ENCODE results near the gene TTLL10.

Gene TTLL10

DNA sequence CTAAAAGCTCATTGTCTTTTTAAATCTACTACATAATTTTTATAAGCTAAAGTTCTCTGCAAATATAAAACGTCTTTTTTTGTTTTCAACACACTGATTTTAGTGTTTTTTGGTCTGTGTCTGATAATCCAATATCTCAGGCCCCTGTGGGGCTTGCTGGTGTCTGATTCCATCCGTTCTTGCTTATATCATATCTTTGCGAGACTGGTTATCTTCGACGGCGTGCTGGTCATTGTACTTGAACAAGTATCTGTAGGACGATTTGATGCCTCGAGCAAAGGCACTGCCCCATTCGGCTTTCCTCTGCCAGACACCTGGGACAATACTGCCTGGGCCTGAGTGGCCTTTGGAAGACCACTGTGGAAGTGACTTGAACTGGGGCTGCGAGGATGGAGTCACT is 18.4 kb upstream of the TTLL10 start:
- no peak overlapping the region for H3K27ac ChIP-seq (replicated peaks)
- DNase-seq (ENCODE audit: low read depth in 1 of 2, low spot score in 1 of 2), result no peak
- no peak overlapping the region for H3K4me3 ChIP-seq (replicated peaks; ENCODE audit: insufficient read depth, low read length)
- TF ChIP-seq, protein P1, sequence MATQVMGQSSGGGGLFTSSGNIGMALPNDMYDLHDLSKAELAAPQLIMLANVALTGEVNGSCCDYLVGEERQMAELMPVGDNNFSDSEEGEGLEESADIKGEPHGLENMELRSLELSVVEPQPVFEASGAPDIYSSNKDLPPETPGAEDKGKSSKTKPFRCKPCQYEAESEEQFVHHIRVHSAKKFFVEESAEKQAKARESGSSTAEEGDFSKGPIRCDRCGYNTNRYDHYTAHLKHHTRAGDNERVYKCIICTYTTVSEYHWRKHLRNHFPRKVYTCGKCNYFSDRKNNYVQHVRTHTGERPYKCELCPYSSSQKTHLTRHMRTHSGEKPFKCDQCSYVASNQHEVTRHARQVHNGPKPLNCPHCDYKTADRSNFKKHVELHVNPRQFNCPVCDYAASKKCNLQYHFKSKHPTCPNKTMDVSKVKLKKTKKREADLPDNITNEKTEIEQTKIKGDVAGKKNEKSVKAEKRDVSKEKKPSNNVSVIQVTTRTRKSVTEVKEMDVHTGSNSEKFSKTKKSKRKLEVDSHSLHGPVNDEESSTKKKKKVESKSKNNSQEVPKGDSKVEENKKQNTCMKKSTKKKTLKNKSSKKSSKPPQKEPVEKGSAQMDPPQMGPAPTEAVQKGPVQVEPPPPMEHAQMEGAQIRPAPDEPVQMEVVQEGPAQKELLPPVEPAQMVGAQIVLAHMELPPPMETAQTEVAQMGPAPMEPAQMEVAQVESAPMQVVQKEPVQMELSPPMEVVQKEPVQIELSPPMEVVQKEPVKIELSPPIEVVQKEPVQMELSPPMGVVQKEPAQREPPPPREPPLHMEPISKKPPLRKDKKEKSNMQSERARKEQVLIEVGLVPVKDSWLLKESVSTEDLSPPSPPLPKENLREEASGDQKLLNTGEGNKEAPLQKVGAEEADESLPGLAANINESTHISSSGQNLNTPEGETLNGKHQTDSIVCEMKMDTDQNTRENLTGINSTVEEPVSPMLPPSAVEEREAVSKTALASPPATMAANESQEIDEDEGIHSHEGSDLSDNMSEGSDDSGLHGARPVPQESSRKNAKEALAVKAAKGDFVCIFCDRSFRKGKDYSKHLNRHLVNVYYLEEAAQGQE (IDR thresholded peaks at IDR 0.05; ENCODE audit: insufficient replicate concordance, low read depth), result no peak
- TF ChIP-seq, protein P2, sequence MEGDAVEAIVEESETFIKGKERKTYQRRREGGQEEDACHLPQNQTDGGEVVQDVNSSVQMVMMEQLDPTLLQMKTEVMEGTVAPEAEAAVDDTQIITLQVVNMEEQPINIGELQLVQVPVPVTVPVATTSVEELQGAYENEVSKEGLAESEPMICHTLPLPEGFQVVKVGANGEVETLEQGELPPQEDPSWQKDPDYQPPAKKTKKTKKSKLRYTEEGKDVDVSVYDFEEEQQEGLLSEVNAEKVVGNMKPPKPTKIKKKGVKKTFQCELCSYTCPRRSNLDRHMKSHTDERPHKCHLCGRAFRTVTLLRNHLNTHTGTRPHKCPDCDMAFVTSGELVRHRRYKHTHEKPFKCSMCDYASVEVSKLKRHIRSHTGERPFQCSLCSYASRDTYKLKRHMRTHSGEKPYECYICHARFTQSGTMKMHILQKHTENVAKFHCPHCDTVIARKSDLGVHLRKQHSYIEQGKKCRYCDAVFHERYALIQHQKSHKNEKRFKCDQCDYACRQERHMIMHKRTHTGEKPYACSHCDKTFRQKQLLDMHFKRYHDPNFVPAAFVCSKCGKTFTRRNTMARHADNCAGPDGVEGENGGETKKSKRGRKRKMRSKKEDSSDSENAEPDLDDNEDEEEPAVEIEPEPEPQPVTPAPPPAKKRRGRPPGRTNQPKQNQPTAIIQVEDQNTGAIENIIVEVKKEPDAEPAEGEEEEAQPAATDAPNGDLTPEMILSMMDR (IDR thresholded peaks at IDR 0.05; ENCODE audit: insufficient read depth, low read length), result no peak
- TF ChIP-seq GABPA (IDR thresholded peaks at IDR 0.05; ENCODE audit: low read depth) (no peak), POLR2AphosphoS5 (IDR thresholded peaks at IDR 0.05; ENCODE audit: low read depth) (no peak), SPI1 (IDR thresholded peaks at IDR 0.05; ENCODE audit: borderline replicate concordance, low read depth) (no peak)
- H3K27me3 ChIP-seq (ENCODE audit: insufficient read depth, poor library complexity, severe bottlenecking), result no peaks in the 10 kb centered on the region

DNA sequence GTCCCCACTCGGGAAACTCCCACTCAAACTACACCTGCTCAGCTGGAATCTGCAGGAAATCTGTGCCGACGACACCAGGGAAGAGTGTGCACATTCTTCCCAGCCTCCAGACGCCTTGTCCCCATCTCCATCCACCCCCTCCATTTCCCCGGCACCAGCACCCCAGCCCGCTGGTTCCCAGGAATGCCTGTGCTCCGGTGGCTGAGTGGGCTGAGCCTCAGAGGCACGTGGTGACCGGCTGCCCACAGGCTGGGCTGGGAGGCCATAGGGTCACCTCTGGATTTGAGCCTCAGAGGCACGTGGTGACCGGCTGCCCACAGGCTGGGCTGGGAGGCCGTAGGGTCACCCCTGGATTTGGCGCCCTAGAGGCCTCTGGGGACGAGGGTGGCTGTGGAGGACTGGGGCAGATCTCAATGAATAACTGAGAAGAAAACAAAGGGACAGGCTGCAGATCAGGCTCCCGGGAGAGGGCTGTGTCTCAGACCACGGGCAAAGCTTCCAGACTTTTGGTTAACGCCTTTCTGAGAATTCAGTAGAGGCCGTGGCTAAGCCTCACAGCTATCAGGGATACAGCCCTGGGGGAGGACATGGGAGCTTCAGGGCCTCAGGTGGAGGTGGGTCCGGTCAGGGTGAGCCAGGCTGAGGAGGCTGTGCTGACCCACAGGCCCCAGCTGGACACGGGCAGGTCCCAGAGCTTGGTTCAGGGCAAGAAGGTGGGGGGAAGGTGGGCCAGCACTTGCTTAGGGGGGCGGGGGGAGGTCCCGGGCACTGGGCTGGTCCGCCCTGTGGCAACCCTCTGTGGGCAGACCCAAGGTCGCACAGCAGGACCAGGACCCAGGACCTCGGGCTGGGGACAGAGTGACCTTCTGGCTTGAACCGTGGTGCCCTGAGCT is 17.3 kb upstream of the TTLL10 start:
- H3K4me3 ChIP-seq (replicated peaks; ENCODE audit: insufficient read depth, low read length), result no peak overlapping the region
- TF ChIP-seq, protein P1 (IDR thresholded peaks at IDR 0.05; ENCODE audit: insufficient replicate concordance, low read depth), result no peak
- TF ChIP-seq POLR2AphosphoS5 (IDR thresholded peaks at IDR 0.05; ENCODE audit: low read depth), result no peak
- H3K27ac ChIP-seq (replicated peaks), result no peak overlapping the region
- no peaks in the 10 kb centered on the region for H3K27me3 ChIP-seq (ENCODE audit: insufficient read depth, poor library complexity, severe bottlenecking)
- DNase-seq (ENCODE audit: low read depth in 1 of 2, low spot score in 1 of 2), result no peak

DNA sequence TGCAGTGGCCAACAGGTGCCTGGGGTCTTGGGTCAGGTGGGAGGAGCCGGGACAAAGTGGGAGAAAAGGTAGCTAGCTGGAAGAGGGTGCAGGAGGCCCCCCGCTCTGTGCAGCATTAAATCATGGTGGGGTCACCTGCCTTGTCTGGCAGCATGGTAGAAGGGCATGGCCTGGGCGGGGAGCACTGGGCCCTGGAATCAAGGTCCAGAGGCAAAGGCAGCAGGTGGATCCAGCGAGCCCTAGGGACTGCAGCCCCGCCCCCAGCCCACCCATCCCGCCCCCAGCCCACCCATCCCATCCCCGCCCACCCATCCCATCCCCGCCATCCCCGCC is 16.7 kb upstream of the TTLL10 start:
- DNase-seq (ENCODE audit: low read depth in 1 of 2, low spot score in 1 of 2), result no peak
- Histone ChIP-seq H3K27ac (replicated peaks) (no peak overlapping the region), H3K4me3 (replicated peaks; ENCODE audit: insufficient read depth, low read length) (no peak overlapping the region), H3K27me3 (ENCODE audit: insufficient read depth, poor library complexity, severe bottlenecking) (no peaks in the 10 kb centered on the region)
- TF ChIP-seq, protein P2 (IDR thresholded peaks at IDR 0.05; ENCODE audit: insufficient read depth, low read length), result no peak
- no peak for TF ChIP-seq GABPA (IDR thresholded peaks at IDR 0.05; ENCODE audit: low read depth)
- TF ChIP-seq, protein P1 (IDR thresholded peaks at IDR 0.05; ENCODE audit: insufficient replicate concordance, low read depth), result no peak
- TF ChIP-seq POLR2AphosphoS5 (IDR thresholded peaks at IDR 0.05; ENCODE audit: low read depth), result no peak
- no peak for TF ChIP-seq SPI1 (IDR thresholded peaks at IDR 0.05; ENCODE audit: borderline replicate concordance, low read depth)

Measured in HL-60 (cell line).